Smooth muscle cell (in vitro differentiated cells): ENCODE results near the gene CIBAR2. TPM values are rescaled to one million over a fixed set of nuclear protein-coding genes. Genes with fewer than 3 reads are reported as not detected.

Experiments
- DNase-seq: peaks from one replicate; lab custom pipeline; 2025; ENCODE audit not compliant: unreplicated experiment; lab: John Stamatoyannopoulos, UW
- H2AFZ ChIP-seq: fragments of 200-600 bp; sonication (generic); 2 replicates; pipeline ENCODE4 v1.6.0; 2016; ENCODE audit warnings: antibody characterized with exemption, low read depth, mild to moderate bottlenecking
- H3F3A ChIP-seq: fragments of 200-600 bp; sonication (generic); 2 replicates; pipeline ENCODE4 v1.6.0; 2017; ENCODE audit warnings: antibody characterized with exemption, low read depth
- H3K27ac ChIP-seq: fragments of 200-600 bp; sonication (generic); 2 replicates; pipeline ENCODE4 v1.5.1; 2016; ENCODE audit warnings: low read depth, mild to moderate bottlenecking
- H3K27me3 ChIP-seq: fragments of 200-600 bp; sonication (generic); 2 replicates; pipeline ENCODE4 v1.6.1; 2016; ENCODE audit warnings: low read depth, mild to moderate bottlenecking
- H3K36me3 ChIP-seq: fragments of 200-600 bp; sonication (generic); 2 replicates; pipeline ENCODE4 v1.5.1; 2016; ENCODE audit warnings: low read depth
- H3K4me1 ChIP-seq: fragments of 200-600 bp; sonication (generic); 2 replicates; pipeline ENCODE4 v1.5.1; 2016; ENCODE audit warnings: low read depth
- H3K4me2 ChIP-seq: fragments of 200-600 bp; sonication (generic); 2 replicates; pipeline ENCODE4 v1.6.0; 2016; ENCODE audit warnings: mild to moderate bottlenecking
- H3K4me3 ChIP-seq: fragments of 200-600 bp; sonication (generic); 2 replicates; pipeline ENCODE4 v1.5.1; 2016; ENCODE audit warnings: mild to moderate bottlenecking
- H3K79me2 ChIP-seq: fragments of 200-600 bp; sonication (generic); 2 replicates; pipeline ENCODE4 v1.6.0; 2016; ENCODE audit warnings: low read depth, mild to moderate bottlenecking
- H3K9ac ChIP-seq: fragments of 200-600 bp; sonication (generic); 2 replicates; pipeline ENCODE4 v1.6.0; 2016; ENCODE audit warnings: low read depth
- H3K9me3 ChIP-seq: fragments of 200-600 bp; sonication (generic); replicated peaks from 2 replicates; pipeline ENCODE4 v1.5.1; 2016; ENCODE audit warnings: low read depth
- H4K20me1 ChIP-seq: fragments of 200-600 bp; sonication (generic); 2 replicates; pipeline ENCODE4 v1.6.0; 2016; ENCODE audit warnings: low read depth
- WGBS: methylation state at CpG from one replicate; pipeline ENCODE4 v1.1.7; 2016; ENCODE audit warnings: low lambda C conversion rate; 5-methylcytosine and 5-hydroxymethylcytosine counted together
- polyA plus RNA-seq: library from polyadenylated mRNA; unstranded; fragments of >200 nt; fragmentation: Nextera tagmentation; extraction: Ambion mirVana; gene quantifications from 2 replicates; pipeline ENCODE4 v1.2.1, GENCODE V29; 2016
- total RNA-seq: library from RNA; depleted of rRNA; stranded (reverse); fragments of >200 nt; gene quantifications from 2 replicates; pipeline ENCODE4 v1.2.3, GENCODE V29; 2014
- TF ChIP-seq, protein P1 (sequence below): fragments of 200-600 bp; sonication (generic); IDR thresholded peaks from 2 replicates; pipeline ENCODE4 v1.5.1; 2017; ENCODE audit warnings: borderline replicate concordance, mild to moderate bottlenecking, antibody characterized with exemption; ENCODE audit not compliant: insufficient read depth, poor library complexity, severe bottlenecking

The CIBAR2 gene
- total and polyA plus RNA-seq, 2 experiments from 2014 or later, result not detected

DNA sequence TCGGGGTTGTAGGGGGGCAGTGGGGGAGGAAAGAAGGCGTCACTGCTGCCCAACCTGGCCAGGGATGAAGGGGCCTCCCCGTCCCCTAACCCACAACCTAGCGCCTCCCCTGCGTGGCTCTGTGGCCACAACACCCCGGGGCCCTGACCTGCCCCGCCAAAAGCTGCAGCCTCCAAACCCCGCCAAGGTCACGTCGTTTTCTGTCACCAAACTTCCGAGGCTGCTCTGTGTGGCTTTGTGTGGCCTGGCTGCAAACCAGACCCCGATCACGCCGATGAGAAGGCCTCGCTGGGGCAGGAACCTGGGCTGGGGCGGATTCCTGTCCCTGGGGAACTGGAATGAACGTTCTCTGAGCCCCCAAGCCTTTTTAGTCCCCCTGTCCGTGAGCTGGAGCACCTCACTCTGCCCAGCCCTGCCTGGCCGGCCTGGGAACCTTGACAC lies 30.5 kb upstream of the CIBAR2 start:
- Histone ChIP-seq H3K36me3 (no peaks in the 10 kb centered on the region), H3K27me3 (no peaks in the 10 kb centered on the region), H4K20me1 (no peaks in the 10 kb centered on the region), H3K4me1 (no peaks in the 10 kb centered on the region), H2AFZ (no peak overlapping the region), H3K9ac (no peak overlapping the region), H3K27ac (no peak overlapping the region), H3K4me3 (no peak overlapping the region), H3F3A (no peaks in the 10 kb centered on the region), H3K9me3 (no peaks in the 10 kb centered on the region), H3K79me2 (no peaks in the 10 kb centered on the region), H3K4me2 (no peak overlapping the region)
- WGBS, result 93% methylated on average over 17 of the region's 19 CpGs
- TF ChIP-seq, protein P1, sequence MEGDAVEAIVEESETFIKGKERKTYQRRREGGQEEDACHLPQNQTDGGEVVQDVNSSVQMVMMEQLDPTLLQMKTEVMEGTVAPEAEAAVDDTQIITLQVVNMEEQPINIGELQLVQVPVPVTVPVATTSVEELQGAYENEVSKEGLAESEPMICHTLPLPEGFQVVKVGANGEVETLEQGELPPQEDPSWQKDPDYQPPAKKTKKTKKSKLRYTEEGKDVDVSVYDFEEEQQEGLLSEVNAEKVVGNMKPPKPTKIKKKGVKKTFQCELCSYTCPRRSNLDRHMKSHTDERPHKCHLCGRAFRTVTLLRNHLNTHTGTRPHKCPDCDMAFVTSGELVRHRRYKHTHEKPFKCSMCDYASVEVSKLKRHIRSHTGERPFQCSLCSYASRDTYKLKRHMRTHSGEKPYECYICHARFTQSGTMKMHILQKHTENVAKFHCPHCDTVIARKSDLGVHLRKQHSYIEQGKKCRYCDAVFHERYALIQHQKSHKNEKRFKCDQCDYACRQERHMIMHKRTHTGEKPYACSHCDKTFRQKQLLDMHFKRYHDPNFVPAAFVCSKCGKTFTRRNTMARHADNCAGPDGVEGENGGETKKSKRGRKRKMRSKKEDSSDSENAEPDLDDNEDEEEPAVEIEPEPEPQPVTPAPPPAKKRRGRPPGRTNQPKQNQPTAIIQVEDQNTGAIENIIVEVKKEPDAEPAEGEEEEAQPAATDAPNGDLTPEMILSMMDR, result no peak
- DNase-seq, result no peak

DNA sequence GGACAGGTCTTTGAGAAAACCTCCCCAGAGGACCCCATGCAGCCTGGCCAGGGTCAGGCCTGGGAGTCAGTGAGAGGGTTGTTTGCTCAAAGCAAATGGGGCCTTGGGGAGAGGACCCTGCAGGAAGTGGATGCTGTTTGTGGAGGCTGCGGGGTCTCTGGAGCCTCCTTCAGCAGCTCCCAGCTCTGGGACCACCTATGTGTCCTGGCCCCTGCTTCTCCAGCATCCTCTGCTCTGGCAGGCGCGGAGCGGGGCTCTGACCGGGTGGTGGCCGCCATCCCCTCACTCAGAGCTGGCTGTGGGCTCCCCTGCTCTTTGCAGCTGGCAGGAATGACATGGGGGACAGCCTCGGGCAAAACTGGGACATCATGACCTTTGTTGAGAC lies 29.8 kb upstream of the CIBAR2 start:
- Histone ChIP-seq H4K20me1 (no peaks in the 10 kb centered on the region), H3K9me3 (no peaks in the 10 kb centered on the region), H3K4me2 (no peak overlapping the region), H3K27me3 (no peaks in the 10 kb centered on the region), H3F3A (no peaks in the 10 kb centered on the region), H2AFZ (no peak overlapping the region), H3K9ac (no peak overlapping the region), H3K36me3 (no peaks in the 10 kb centered on the region), H3K27ac (no peak overlapping the region), H3K4me3 (no peak overlapping the region), H3K4me1 (no peaks in the 10 kb centered on the region), H3K79me2 (no peaks in the 10 kb centered on the region)
- no peak for DNase-seq
- TF ChIP-seq, protein P1, result no peak
- WGBS, result 94% methylated on average over 7 of the region's 7 CpGs

DNA sequence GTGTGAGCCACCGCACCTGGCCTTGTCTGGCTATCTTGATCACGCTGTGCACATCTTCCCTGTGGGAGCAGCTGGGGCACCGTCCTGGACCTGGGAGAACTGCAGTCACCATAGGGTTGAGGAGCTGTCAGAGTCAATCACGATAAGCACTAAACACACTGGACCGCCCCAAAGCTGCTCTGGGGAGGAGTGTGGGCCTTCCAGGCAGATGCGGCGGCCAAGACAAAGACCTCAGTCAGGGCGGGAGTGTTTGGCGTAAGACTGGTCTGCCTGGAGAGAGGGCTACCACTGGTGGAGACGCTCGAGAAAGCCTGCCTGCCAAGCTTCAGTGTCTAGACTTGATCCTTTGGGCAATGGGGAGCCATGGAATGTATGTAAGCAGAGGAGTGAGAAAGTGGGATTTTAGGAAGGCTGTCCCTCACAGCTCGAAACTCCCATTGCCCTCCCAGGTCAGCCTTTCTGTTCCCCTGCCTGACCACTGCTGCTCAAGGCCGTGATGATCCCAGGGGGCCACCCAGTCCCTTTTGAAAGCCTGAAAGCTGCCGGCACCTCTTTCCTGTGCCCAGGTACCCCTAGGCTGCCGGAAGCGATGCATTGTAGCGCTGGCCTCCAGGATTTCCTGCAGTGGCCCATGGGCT lies 29.3 kb upstream of the CIBAR2 start:
- H3K9ac ChIP-seq, result no peak overlapping the region
- no peak overlapping the region for H3K4me2 ChIP-seq
- no peaks in the 10 kb centered on the region for H3K27me3 ChIP-seq
- H3K4me1 ChIP-seq, result no peaks in the 10 kb centered on the region
- no peak overlapping the region for H2AFZ ChIP-seq
- no peaks in the 10 kb centered on the region for H4K20me1 ChIP-seq
- H3K79me2 ChIP-seq, result no peaks in the 10 kb centered on the region
- no peaks in the 10 kb centered on the region for H3K9me3 ChIP-seq
- H3F3A ChIP-seq, result no peaks in the 10 kb centered on the region
- H3K27ac ChIP-seq, result no peak overlapping the region
- no peak overlapping the region for H3K4me3 ChIP-seq
- no peak for DNase-seq
- TF ChIP-seq, protein P1, result no peak
- whole genome bisulfite sequencing, result 87% methylated on average over 17 of the region's 17 CpGs
- H3K36me3 ChIP-seq, result no peaks in the 10 kb centered on the region

DNA sequence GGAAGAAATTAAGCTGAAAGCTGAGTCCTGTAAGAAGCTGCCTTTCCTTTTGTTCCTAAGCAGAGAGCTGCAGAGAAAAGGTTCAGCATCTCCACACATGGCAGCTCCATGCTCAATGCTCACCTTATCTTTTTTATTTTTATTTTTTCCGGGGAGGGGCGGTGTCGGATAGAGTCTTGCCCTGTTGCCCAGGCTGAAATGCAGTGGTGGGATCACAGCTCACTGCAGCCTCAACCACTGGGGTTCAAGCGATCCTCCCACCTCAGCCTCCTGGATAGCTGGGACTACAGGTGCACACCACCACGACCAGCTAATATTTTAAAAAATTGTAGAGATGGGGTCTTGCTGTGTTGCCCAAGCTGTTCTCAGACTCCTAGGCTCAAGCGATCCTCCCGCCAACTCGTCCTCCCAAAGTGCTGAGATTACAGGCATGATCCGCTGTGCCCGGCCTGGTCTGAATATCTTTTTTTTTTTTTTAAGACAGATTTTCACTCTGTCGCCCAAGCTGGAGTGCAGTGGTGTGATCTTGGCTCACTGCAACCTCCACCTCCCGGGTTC lies 28.3 kb upstream of the CIBAR2 start:
- Histone ChIP-seq H3K9me3 (no peaks in the 10 kb centered on the region), H3K36me3 (no peaks in the 10 kb centered on the region), H3K4me3 (no peak overlapping the region), H4K20me1 (no peaks in the 10 kb centered on the region), H3K4me2 (no peak overlapping the region), H3F3A (no peaks in the 10 kb centered on the region), H3K9ac (no peak overlapping the region), H3K27ac (no peak overlapping the region), H3K79me2 (no peaks in the 10 kb centered on the region), H3K4me1 (peaks cover 3% of the 10 kb centered on the region), H3K27me3 (no peaks in the 10 kb centered on the region), H2AFZ (no peak overlapping the region)
- DNase-seq, result no peak
- WGBS, result 87% methylated on average over 12 of the region's 12 CpGs
- TF ChIP-seq, protein P1, result no peak
